Measurements from ENCODE around the gene TMIGD3.

The TMIGD3 gene

GRCh38 chr1:111448918-111449702 is 54.3 kb downstream of the TMIGD3 start, which contains the start of the genes ATP5PB and WDR77 (continued):
- TF ChIP-seq CTCF (tag by site-specific recombination; IDR thresholded peaks at IDR 0.05), result peak; percentile 47; the same call in 1 of the 2 replicates
- no peak for TF ChIP-seq GFI1B (tag by site-specific recombination; IDR thresholded peaks at IDR 0.05)
- TF ChIP-seq ZNF664 (tag by site-specific recombination; IDR thresholded peaks at IDR 0.05), result no peak
- no peak for TF ChIP-seq ZFP3 (tag by site-specific recombination; IDR thresholded peaks at IDR 0.05; ENCODE audit: low read depth)
- peak; percentile 76 for TF ChIP-seq ZNF501 (tag by site-specific recombination; IDR thresholded peaks at IDR 0.05)
- no peak for TF ChIP-seq PRDM4 (tag by site-specific recombination; IDR thresholded peaks at IDR 0.05)
- no peak for TF ChIP-seq ZNF837 (tag by site-specific recombination; IDR thresholded peaks at IDR 0.05)
- no peak for TF ChIP-seq ZNF114 (tag by site-specific recombination; IDR thresholded peaks at IDR 0.05)
- peak; percentile 72 for TF ChIP-seq SP2 (tag by site-specific recombination; IDR thresholded peaks at IDR 0.05)
- no peak for TF ChIP-seq ZNF571 (tag by site-specific recombination; IDR thresholded peaks at IDR 0.05)
- TF ChIP-seq ZNF488 (tag by site-specific recombination; IDR thresholded peaks at IDR 0.05), result no peak
- TF ChIP-seq ZNF121 (tag by site-specific recombination; IDR thresholded peaks at IDR 0.05), result no peak
- no peak for TF ChIP-seq ZNF658 (tag by site-specific recombination; IDR thresholded peaks at IDR 0.05)
- no peak for TF ChIP-seq ZNF211 (tag by site-specific recombination; IDR thresholded peaks at IDR 0.05; ENCODE audit: low read depth)
- no peak for TF ChIP-seq ZNF302 (tag by site-specific recombination; IDR thresholded peaks at IDR 0.05; ENCODE audit: low read depth)
- TF ChIP-seq ZBTB11 (tag by site-specific recombination; conservative IDR thresholded peaks at IDR 0.05; ENCODE audit: low read depth), result 0 out of 2 replicates have a peak, but pooled peaks have one; percentile 32
- TF ChIP-seq PRDM10 (tag by site-specific recombination; IDR thresholded peaks at IDR 0.05), result peak; percentile 72
- no peak for TF ChIP-seq ZNF426 (tag by site-specific recombination; IDR thresholded peaks at IDR 0.05)
- TF ChIP-seq ZNF785 (tag by site-specific recombination; IDR thresholded peaks at IDR 0.05), result no peak
- TF ChIP-seq SP3 (tag by site-specific recombination; IDR thresholded peaks at IDR 0.05), result peak; percentile 62
- no peak for TF ChIP-seq ZNF510 (tag by site-specific recombination; IDR thresholded peaks at IDR 0.05; ENCODE audit: insufficient replicate concordance)
- TF ChIP-seq ATF2 (tag by site-specific recombination; IDR thresholded peaks at IDR 0.05; ENCODE audit: low read depth), result no peak
- peak; percentile 79 for TF ChIP-seq ZNF362 (tag by site-specific recombination; IDR thresholded peaks at IDR 0.05)
- TF ChIP-seq ZNF335 (tag by site-specific recombination; conservative IDR thresholded peaks at IDR 0.05), result peak; percentile 69

Data from HEK293 (cell line).